Common myeloid progenitor, CD34-positive (primary cell): Measurements from ENCODE around the gene MAGEF1.

Experiments
- CTCF ChIA-PET: fragments of 350-600 bp; sonication (Branson Sonifier 250); formaldehyde crosslinking; loops from one replicate; lab custom pipeline; 2021; ENCODE audit warnings: antibody characterized with exemption; lab: Charles Lee
- POLR2A ChIA-PET: fragments of 350-600 bp; sonication (Branson Sonifier 250); formaldehyde crosslinking; loops from one replicate; lab custom pipeline; 2021; ENCODE audit warnings: antibody characterized with exemption; lab: Charles Lee
- DNase-seq, 3 donors: peaks; one replicate each; pipeline versions ENCODE4 v3.0.0 to v3.0.0-alpha.2; 2013
- H3K27ac ChIP-seq, 2 experiments: 1 replicate in 1 of 2; 2 replicates in 1 of 2; pipeline ENCODE4 v1.7.0; 2013; ENCODE audit warnings: inconsistent platforms in 2 of 2, low read length in 2 of 2, mild to moderate bottlenecking in 2 of 2, low read depth in 1 of 2, moderate library complexity in 1 of 2; ENCODE audit not compliant: severe bottlenecking in 2 of 2, insufficient read depth in 1 of 2, poor library complexity in 1 of 2
- H3K27me3 ChIP-seq, 5 experiments: replicated peaks in 2 of 5; 1 replicate in 3 of 5; 2 replicates in 2 of 5; pipeline versions ENCODE4 v1.6.1 to v1.7.0; 2013; ENCODE audit warnings: low read length in 4 of 5, mild to moderate bottlenecking in 2 of 5, moderate library complexity in 2 of 5, inconsistent platforms in 1 of 5; ENCODE audit not compliant: insufficient read depth in 5 of 5, control insufficient read depth in 4 of 5
- H3K36me3 ChIP-seq, 4 experiments: 1 replicate in 2 of 4; 2 replicates in 2 of 4; pipeline versions ENCODE4 v1.6.1 to v1.7.0; 2013; ENCODE audit warnings: low read length in 3 of 4, control low read depth in 1 of 4, mild to moderate bottlenecking in 1 of 4; ENCODE audit not compliant: control insufficient read depth in 4 of 4, insufficient read depth in 4 of 4
- H3K4me1 ChIP-seq, 4 experiments: 1 replicate in 3 of 4; 2 replicates in 1 of 4; pipeline versions ENCODE4 v1.6.1 to v1.7.1; 2013; ENCODE audit warnings: low read length in 3 of 4, mild to moderate bottlenecking in 3 of 4, control low read depth in 1 of 4, inconsistent platforms in 1 of 4, moderate library complexity in 1 of 4; ENCODE audit not compliant: control insufficient read depth in 4 of 4, insufficient read depth in 4 of 4; ENCODE audit errors: control extremely low read depth in 1 of 4
- H3K4me3 ChIP-seq, 7 experiments: 1 replicate in 4 of 7; 2 replicates in 3 of 7; pipeline versions ENCODE4 v1.5.1 to v1.7.0; 2013; ENCODE audit warnings: mild to moderate bottlenecking in 7 of 7, low read length in 6 of 7, moderate library complexity in 6 of 7, inconsistent platforms in 2 of 7, low read depth in 2 of 7, control low read depth in 1 of 7; ENCODE audit not compliant: insufficient read depth in 4 of 7, control insufficient read depth in 1 of 7; ENCODE audit errors: extremely low read depth in 1 of 7
- H3K9me3 ChIP-seq, 5 experiments: 1 replicate in 4 of 5; 2 replicates in 1 of 5; pipeline versions ENCODE4 v1.6.1 to v1.7.1; 2013; ENCODE audit warnings: low read length in 4 of 5, mild to moderate bottlenecking in 2 of 5, inconsistent platforms in 1 of 5, low read depth in 1 of 5, moderate library complexity in 1 of 5; ENCODE audit not compliant: control insufficient read depth in 4 of 5, insufficient read depth in 2 of 5; ENCODE audit errors: control extremely low read depth in 1 of 5
- WGBS: methylation state at CpG from one replicate; pipeline ENCODE4 v1.1.5; 2013; ENCODE audit not compliant: insufficient coverage; 5-methylcytosine and 5-hydroxymethylcytosine counted together

MAGEF1 gene

DNA sequence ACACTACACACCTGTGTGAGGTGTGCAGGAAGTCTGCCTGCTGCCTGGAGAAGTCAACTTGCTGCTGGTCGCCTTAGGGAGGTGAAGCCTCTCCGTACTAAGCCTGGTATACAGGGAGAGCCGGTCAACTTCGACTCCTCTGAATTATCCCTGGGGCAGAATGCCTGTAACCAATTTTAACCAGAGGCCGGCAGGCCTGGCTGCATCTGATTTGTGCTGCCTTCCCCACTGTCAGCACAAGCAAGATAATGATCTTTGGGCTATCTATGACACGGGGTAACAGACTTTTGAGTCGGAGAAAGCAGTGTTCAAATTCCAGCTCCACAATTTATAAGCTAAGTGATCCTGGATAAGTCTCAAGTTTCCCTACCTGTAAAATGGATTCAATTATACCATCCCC, 42.3 kb downstream of the MAGEF1 start:
- 93% methylated on average over 5 of the region's 7 CpGs for WGBS
- Histone ChIP-seq H3K27me3 (no peaks in the 10 kb centered on the region), H3K4me1 (no peaks in the 10 kb centered on the region), H3K36me3 (no peaks in the 10 kb centered on the region), H3K27ac (no peak overlapping the region), H3K9me3 (no peaks in the 10 kb centered on the region), H3K4me3 (no peak overlapping the region)
- POLR2A ChIA-PET: no interaction called here
- no peak for DNase-seq
- CTCF ChIA-PET: interaction anchor here (1.6 kb wide), 1 partner anchor 109 kb away, joined by 4 read pairs; the partner anchor contains the start of gene EPHB3

DNA sequence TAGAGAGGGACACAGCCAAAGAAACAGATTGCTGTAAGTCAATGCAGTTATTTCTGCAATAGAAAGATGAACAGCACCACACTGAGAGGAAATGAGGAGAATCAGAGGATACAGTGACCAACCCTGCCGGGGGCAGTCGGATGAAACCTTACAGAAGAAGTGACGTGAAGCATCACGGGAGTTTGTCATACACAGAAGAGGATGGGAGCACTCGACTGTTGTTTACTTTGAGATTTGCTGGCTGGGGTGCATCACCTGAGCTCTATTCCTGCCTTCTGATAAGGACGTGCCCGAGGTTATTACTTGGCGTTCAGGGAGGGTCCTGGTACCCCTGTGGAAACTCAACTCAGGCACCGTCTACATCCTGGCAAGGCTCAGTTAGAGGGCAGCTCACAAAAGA, 45.4 kb downstream of the MAGEF1 start:
- no peaks in the 10 kb centered on the region for H3K4me1 ChIP-seq
- POLR2A ChIA-PET: no interaction called here
- H3K9me3 ChIP-seq: no peaks in the 10 kb centered on the region
- H3K27me3 ChIP-seq: no peaks in the 10 kb centered on the region
- DNase-seq: no peak
- H3K27ac ChIP-seq: no peak overlapping the region
- CTCF ChIA-PET: interaction anchor here (1.0 to 1.4 kb wide), 3 partner anchors 23 to 105 kb away, joined by 3 to 4 read pairs (median 3); partner anchors contain the start of gene EPHB3
- no peak overlapping the region for H3K4me3 ChIP-seq
- no peaks in the 10 kb centered on the region for H3K36me3 ChIP-seq
- WGBS: 96% methylated on average over 9 of the region's 9 CpGs

DNA sequence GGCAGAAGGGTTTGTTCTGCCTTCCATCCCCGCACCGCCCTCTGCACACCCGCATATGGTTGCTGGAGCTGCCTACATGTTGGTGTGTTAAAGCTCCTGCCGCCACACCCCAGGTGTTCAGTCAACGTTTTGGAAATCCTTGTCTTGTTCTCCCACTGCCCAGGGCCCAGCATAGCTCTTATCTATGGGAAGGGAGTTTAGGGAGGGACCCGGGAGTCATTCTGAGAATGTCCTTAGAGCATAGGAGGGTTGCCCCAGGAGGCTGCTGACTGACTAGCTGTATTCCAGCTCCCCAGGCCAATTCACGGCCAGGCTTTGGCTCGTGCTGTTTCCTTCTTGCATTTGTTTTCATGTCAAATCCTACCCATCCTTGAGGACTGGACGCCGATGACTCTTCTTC, 46.8 kb downstream of the MAGEF1 start:
- CTCF ChIA-PET: interaction anchor here (0.7 kb wide), 1 partner anchor 103 kb away, joined by 3 read pairs; the partner anchor contains the start of gene EPHB3

DNA sequence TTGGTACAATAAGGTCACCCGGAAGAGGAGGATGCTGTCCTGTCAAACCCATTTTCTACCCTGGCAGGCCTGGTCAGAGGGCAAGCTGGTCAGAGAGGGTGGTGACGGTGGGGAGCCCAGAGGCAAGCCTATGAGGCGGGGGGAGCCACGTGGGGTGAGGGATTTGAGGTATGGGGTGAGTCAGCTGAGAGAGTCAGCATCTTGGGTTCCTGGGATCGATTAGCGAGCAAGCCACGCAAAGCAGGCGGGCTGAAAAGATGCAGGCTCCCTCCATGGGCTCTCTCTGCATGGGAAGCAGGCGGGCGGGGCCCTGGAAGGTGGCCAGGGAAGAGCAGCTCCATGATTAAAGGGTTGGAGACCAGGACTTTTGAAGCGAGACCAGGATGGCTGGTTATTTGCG, 48.1 kb downstream of the MAGEF1 start:
- peaks cover 2 to 25% (median 15%) of the 10 kb centered on the region in 4 experiments for H3K4me1 ChIP-seq
- no peaks in the 10 kb centered on the region for H3K9me3 ChIP-seq
- CTCF ChIA-PET: interaction anchor here (0.9 to 1.9 kb wide), 4 partner anchors 8 to 61 kb away, joined by 3 to 4 read pairs (median 3); no protein-coding TSS in a partner anchor
- 91% methylated on average over 8 of the region's 12 CpGs for WGBS
- no peak overlapping the region for H3K27ac ChIP-seq
- H3K4me3 ChIP-seq: no peak overlapping the region
- POLR2A ChIA-PET: no interaction called here
- DNase-seq: no peak
- H3K36me3 ChIP-seq: no peaks in the 10 kb centered on the region
- no peaks in the 10 kb centered on the region for H3K27me3 ChIP-seq

More for the DNA sequence above, 46.8 kb downstream of the MAGEF1 start:
- WGBS: 100% methylated on average over 2 of the region's 10 CpGs
- Histone ChIP-seq H3K27me3 (no peaks in the 10 kb centered on the region), H3K36me3 (no peaks in the 10 kb centered on the region), H3K4me3 (no peak overlapping the region), H3K27ac (no peak overlapping the region), H3K4me1 (peaks cover 2 to 12% (median 5%) of the 10 kb centered on the region in 4 experiments), H3K9me3 (no peaks in the 10 kb centered on the region)
- no peak for DNase-seq
- POLR2A ChIA-PET: no interaction called here

DNA sequence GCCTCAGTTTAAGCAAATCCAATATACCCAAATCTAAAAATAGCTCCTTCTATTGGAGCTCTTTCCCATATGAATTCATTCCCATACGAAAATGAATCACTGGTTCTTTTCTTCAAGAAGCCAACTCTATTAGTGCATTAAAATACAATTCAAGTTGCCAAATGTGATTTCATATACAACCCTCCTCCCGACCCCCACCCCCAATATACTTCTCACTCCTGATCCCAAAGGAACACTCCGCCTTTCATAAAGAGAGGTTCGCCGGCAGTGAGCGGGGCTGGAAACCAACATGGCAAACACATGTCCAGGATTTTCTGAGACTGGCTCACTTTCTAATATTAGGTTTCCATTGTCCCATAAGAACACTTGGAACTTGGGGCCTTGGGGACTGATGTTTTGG, 48.5 kb downstream of the MAGEF1 start:
- H3K27ac ChIP-seq: no peak overlapping the region
- peaks cover 2 to 29% (median 19%) of the 10 kb centered on the region in 4 experiments for H3K4me1 ChIP-seq
- no peak for DNase-seq
- H3K36me3 ChIP-seq: no peaks in the 10 kb centered on the region
- no peak overlapping the region for H3K4me3 ChIP-seq
- POLR2A ChIA-PET: no interaction called here
- no peaks in the 10 kb centered on the region for H3K27me3 ChIP-seq
- no peaks in the 10 kb centered on the region for H3K9me3 ChIP-seq
- WGBS: 100% methylated on average over 6 of the region's 6 CpGs
- CTCF ChIA-PET: interaction anchor here (0.8 to 1.9 kb wide), 6 partner anchors 9 to 71 kb away, joined by 3 to 4 read pairs (median 3); no protein-coding TSS in a partner anchor

DNA sequence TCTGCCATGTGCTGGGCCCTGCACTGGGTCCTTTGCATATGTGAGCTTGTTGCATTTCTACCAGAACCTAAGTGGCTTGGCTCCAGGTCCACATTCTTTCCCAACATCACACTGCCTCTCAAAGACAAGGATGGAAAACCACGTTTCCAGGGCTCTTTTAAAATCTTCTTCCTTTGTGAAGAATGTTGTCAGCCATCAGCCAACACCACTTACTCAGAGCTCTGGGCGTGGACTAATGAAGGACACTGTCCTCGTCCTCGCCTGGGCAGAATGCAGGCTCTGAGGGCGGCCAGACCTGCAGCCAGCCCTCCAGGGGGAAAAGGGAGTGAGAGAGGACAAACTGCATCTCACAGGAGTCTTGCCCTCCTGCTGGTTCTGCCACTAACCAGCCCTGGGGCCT, 49.7 kb downstream of the MAGEF1 start:
- POLR2A ChIA-PET: no interaction called here
- no peaks in the 10 kb centered on the region for H3K27me3 ChIP-seq
- no peaks in the 10 kb centered on the region for H3K9me3 ChIP-seq
- DNase-seq: no peak
- H3K4me1 ChIP-seq: peaks cover 2 to 31% (median 21%) of the 10 kb centered on the region in 4 experiments
- no peaks in the 10 kb centered on the region for H3K36me3 ChIP-seq
- no peak overlapping the region for H3K4me3 ChIP-seq
- no peak overlapping the region for H3K27ac ChIP-seq
- CTCF ChIA-PET: interaction anchor here (0.7 to 2.3 kb wide), 4 partner anchors 9 to 65 kb away, joined by 3 to 8 read pairs (median 4); no protein-coding TSS in a partner anchor
- 83% methylated on average over 2 of the region's 5 CpGs for WGBS

DNA sequence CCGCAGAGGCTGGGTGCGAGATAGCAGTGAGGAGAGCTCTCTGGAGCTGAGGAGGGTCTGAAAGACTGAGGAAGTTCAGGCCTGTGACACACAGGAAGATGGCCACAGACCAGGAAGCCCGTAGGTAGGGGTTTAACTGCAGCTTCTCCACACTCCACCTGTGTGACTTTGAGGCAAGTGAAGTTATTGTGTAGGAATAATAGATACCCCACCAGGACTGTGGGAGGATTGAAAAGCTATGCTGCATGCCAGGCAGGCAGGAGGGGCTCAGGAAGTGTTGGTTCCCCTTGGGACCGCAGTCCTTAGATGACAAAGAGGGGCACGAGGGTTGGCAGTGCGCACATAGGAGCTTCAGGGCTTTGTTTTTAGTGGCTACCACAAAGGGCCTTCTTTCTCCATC, 50.9 kb downstream of the MAGEF1 start:
- Histone ChIP-seq H3K4me3 (peak overlapping the region in 1 of 7 experiments; percentile 9), H3K27ac (no peak overlapping the region), H3K36me3 (no peaks in the 10 kb centered on the region), H3K27me3 (no peaks in the 10 kb centered on the region), H3K4me1 (peaks cover 2 to 31% (median 21%) of the 10 kb centered on the region in 4 experiments), H3K9me3 (no peaks in the 10 kb centered on the region)
- ChIA-PET POLR2A (no interaction called here), CTCF (interaction anchor here (1.5 to 2.8 kb wide), 3 partner anchors 12 to 28 kb away, joined by 4 to 10 read pairs (median 8); no protein-coding TSS in a partner anchor)
- peak in 2 of 3 donors; percentile 56 for DNase-seq
- WGBS: 44% methylated on average over 5 of the region's 6 CpGs
